NCI-H2107 treated with DMSO at 0.1 percent for 48 hours (cell line): Measurements from ENCODE around the gene ARHGEF11.
A peak's percentile ranks its signal among the peaks of the same experiment; 100 is the strongest.
"Not testable (repeated sequence)": the region's sequence is repeated elsewhere in the genome, so short reads cannot be mapped to it uniquely, and the experiment has no call there.

Experiments used
- DNase-seq: peaks from one replicate; lab custom pipeline; 2025; ENCODE audit not compliant: unreplicated experiment; lab: John Stamatoyannopoulos, UW

The ARHGEF11 gene

DNA sequence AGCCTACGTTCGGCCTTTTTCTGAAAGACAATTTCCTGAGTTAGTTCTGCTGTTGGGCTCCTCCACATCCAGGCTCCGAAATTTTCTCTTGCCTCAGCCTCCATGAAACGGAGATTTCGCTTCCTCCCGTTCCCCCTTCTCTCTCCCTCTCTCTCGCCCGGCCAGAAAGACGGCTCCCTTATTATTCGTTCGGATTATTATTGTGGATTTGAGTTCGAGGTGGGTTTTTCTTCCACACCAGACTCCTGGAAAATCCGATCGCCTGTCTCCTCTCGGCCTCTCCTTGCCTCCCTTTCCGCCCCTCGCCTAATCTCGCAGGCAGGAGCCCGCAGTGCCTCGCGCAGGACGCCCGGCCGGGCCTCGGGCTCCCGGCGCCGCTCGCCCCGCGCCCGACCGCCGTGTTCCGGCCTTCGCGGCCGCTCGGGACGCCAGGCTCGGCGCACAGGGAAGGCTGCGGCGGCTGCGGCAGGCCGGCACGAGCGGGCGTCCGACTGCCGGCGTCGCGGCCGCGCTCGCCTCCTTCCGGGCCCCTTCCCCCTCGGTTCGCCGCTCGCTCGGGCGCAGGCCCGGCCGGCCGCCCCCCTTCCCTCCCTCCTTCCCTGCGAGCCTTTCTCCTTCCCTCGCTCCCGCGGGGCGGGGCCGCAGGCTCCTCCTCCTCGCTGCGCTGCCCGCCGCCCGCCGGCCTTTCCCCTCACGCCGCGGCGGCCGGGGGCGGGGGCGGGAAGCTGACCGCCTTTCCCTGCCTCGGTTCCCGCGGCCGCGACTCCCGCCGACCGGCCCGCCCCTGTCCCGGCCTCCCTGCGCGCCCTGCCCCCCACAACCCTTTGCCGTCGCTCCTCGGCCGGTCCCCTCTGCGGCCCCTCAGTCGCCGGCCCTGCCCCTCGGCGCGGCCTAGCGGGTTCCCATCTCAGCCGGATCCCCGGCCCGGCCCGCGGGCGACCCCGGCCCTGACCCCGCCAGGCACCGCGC, at the start of gene ARHGEF11:
ARHGEF11 (minus strand) TSS at position 493 of the 969 bp plus-strand sequence. CDS start 1,412 bp downstream, outside the sequence.
- DNase-seq: peak; percentile 67

DNA sequence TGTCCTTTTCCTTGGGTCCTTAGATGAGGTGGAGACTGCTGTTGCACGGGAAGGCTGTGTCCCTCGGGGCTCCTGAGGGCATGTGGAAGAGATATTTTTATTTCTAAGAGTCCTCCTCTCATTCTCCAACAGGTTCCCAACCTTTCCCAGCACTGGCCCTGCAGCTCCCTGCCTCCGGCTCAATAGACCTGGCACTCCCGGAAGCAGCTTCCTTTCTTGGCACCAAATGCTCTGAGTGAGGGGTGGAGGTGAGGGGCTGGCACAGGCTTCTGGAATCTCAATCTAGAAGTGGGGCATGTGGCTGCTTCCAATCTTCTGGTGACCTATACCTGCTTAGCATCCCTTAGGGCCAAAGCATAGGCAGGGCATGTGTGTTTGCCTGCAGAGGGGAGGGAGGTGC, 49.5 kb upstream of the ARHGEF11 start:
- DNase-seq: no peak

GRCh38 chr1:157092831-157093230, 47.3 kb upstream of the ARHGEF11 start:
- no peak for DNase-seq

- no peak for DNase-seq
These were observed 46.2 kb upstream of the ARHGEF11 start for GRCh38 chr1:157091668-157092273.

DNA sequence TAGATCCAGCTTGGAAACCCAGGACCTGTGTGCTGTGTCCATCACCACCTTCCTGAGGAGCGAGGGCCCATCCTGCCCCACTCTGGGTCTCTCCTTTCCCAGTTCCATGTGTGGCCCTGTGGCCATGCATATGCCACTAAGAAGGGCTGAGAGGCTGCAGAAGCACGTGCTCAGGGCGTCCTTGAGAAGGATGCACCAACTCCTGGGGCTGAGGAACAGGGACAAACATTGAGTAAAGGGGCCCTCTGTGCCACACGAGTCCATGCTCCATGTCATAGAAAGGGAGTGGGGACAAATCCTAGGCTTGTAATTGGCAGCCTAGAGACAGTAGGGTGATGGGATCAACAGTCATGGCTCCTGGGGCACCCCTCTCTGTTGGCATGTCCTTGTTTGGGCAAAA, 45.6 kb upstream of the ARHGEF11 start:
- no peak for DNase-seq

DNA sequence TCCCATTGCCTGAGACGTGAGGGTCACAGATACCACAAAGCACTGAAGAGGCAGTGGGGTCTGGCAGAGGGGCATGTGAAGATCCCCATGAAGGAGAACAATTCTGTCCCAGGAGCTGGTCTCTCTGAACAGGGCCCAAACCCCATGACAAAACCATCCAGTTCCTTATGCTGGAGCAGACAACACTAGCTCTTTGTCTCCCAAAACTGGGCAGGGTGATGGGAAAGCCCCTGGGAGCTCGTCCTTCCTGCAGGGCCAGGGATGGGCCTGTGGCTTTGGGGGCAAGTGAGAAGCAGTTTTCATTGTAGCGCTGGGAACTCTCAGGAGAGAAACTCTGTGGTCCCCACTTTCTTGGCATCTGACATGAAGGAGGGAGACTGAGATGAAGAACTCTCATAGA, 45.2 kb upstream of the ARHGEF11 start:
- DNase-seq: no peak

DNA sequence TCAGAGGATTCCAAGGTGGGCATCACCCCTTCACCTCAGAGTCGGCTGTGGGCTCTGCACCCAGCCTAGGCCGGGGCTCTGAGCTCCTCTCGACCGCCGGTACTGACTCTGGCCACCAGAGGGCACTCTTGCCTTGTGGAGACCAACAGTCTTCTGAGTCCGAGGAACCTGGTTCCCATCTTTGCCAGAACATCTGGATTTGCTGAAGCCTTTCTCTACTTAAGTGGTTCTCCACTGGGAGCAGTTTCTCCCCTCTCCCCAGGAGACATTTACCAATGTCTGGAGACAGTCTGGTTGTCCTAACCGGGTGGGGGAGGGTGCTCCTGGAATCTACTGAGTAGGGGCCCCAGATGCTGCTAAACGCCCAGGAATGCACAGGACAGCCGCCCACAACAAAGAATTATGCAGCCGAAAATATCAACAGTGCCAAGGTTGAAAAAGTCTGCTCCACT, 44.7 kb upstream of the ARHGEF11 start:
- peak; percentile 52 for DNase-seq

DNA sequence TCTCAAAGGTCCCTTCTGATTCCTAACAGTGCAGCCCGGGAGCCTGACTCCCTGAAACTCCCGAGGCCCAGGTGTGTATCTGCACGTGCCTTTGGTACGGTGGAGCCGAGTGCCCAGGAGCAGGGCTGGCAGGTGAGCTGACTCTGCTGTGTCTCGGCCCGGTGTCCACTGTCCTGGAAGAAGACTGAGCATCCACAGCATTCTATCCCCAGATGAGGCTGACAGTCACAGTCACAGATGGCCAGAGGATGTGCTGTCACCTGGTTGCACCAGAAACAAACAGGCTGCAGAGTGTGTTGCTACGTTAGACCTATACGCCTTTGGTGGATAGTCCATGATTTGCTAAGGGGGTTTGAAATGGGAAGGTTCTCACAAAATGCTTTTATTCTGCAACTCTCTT, 44.2 kb upstream of the ARHGEF11 start:
- no peak for DNase-seq

GRCh38 chr1:157088607-157089006, 43.1 kb upstream of the ARHGEF11 start:
- no peak for DNase-seq

DNA sequence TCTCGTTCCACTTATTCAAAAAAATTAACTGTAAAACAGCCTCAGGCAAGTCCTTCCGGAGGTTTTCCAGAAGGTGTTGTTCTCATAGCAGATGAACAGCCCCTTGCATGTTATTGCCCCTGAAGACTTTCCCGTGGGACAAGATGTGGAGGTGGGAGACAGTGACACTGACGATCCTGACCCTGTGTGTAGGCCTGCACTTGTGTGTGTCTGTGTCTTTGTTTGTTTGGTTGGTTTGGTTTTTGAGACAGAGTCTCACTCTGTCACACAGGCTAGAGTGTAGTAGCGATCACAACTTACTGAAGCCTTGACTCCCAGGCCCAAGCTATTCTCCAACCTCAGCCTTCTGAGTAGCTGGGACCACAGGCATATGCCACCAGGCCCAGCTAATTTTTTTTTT, 41.5 kb upstream of the ARHGEF11 start:
- no peak for DNase-seq

- no peak for DNase-seq
These were observed 40.8 kb upstream of the ARHGEF11 start for GRCh38 chr1:157086299-157086698.

- no peak for DNase-seq
These were observed 39.9 kb upstream of the ARHGEF11 start for GRCh38 chr1:157085421-157085820.

- no peak for DNase-seq
These were observed 39.2 kb upstream of the ARHGEF11 start for GRCh38 chr1:157084720-157085119.

DNA sequence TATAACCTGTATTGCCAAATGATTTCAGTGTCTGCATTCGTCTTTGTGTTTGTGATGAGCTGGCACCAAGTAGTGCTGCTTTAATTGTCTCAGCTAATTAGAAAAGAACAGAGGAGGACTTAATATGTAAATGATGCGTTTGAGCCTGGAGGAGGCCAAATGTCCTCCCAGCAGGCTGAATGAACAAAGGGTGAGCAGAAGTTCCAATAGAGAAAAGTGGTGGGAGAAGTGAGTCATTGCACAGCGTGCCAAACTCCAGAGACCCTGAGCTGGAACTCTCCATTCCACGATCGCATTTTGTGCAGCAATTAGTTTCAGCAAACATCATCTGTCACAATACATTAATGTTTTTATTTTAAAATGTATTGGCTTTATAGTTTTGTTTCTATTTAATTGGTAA, 36.2 kb upstream of the ARHGEF11 start:
- no peak for DNase-seq

GRCh38 chr1:157080714-157081113, 35.2 kb upstream of the ARHGEF11 start:
- no peak for DNase-seq

DNA sequence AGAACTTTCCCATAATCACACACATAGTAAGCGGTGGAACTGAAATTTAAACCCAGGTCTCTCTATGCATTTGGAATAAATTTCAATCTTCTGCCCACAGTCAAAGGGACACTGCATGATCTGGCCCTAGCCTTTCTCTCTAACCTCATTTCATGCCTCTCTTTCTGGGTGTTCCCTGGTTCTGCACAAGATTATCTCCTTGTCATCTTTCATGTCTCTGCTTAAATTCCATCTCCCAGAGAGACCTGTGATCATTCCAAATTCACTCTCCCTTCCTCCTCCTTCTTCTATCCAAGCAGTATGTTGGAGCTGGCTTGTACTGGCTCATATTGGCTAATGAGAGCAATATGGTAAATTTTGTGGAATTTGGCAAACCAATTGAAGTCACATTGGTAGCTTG, 31.9 kb upstream of the ARHGEF11 start:
- no peak for DNase-seq

- DNase-seq: peak; percentile 42
These were observed 28.6 kb upstream of the ARHGEF11 start for GRCh38 chr1:157073944-157074685.

DNA sequence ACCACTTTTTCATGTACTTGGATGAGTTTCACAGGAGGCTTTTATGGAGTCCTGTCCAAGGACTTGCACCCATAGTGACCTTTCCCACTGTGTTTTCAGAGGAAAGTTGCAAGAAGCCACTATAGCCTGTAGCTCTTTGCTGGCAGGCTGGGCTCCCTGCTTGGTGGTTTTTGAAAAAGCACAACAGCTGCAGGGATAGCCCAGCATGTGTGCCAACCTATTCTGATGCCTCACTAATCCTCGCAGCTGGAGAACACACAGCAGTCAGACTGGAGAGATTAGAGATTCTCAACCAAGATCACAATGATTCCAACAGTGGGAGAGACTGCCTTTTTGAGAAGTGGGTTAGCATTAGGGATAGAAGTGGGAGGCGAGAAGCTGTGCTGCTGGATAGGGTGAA, 24.1 kb upstream of the ARHGEF11 start:
- no peak for DNase-seq

- DNase-seq: not testable (repeated sequence)
These were observed 13.7 kb upstream of the ARHGEF11 start for GRCh38 chr1:157059241-157059640.

DNA sequence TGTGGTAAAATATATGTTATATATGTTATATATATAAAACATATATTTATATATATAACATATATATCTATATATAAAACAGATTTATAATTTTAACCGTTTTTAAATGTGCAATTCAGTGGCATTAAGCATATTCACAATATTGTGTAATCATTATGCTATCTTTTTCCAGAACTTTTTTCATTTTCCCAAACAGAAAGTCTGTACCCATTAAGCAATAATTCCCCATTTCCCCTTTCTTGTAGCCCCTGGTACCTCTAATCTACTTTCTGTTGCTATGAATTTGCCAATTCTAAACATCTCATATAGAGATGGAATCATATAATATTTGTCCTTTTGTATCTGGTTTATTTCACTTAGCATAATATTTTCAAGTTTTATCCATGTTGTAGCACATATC, 10.7 kb upstream of the ARHGEF11 start:
- no peak for DNase-seq

DNA sequence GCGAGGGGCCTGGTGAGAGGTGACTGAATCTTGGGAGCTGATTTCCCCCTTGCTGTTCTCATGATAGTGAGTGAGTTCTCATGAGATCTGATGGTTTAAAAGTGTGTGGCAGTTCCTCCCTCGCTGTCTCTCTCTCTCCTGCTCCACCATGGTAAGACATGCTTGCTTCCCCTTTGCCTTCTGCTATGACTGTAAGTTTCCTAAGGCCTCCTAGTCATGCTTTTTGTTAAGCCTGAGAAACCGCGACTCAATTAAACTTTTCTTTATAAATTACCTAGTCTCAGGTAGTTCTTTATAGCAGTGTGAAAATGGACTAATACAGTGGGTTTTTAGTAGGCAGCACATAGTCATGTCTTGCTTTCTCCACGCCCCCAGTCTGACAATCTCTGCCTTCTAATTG, 10.2 kb upstream of the ARHGEF11 start:
- not testable (repeated sequence) for DNase-seq
